ENCODE data around the gene ISM2. TPM values are rescaled to one million over a fixed set of nuclear protein-coding genes. Genes with fewer than 3 reads are reported as not detected.

The ISM2 gene
- total and polyA plus RNA-seq, 9 of the 15 experiments (the other 6 are each of a cell fraction or from before 2014, with no cell fraction given) = 0.08 to 0.11 TPM; not detected in 7

DNA sequence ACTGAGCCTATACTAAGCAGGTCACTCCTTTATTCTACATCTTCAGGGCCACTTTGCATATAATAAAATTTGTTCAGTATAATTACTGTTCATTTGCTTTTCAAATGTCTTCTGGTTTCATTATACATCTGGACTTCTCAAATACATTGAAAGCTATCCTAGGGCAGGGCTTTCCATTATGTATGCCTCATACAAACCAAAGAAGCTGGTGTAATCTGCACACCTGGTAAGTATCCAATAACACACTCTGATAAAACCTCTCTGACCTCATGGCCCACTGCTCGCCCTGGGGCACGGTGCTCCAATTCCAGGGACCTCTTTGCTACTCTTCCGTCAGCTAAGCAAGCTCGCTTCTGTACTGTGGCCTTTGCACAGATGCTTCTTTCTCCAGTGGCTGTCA lies 21.9 kb upstream of the ISM2 start:
- ChIA-PET CTCF (ENCODE audit: low intra/inter-chr PET ratio) (no interaction called here), POLR2A (no interaction called here)
- H3K27ac ChIP-seq (ENCODE audit: extremely low read depth, low read depth, low read length) = no peak overlapping the region

More for the DNA sequence above, 21.9 kb upstream of the ISM2 start:
- H3K4me3 ChIP-seq = no peak overlapping the region
- no peak for TF ChIP-seq CBX8 (IDR thresholded peaks at IDR 0.05; ENCODE audit: borderline replicate concordance, extremely low read depth, low read depth, low read length, poor library complexity, severe bottlenecking)
- TF ChIP-seq ZNF57 (CRISPR knock-in tag; IDR thresholded peaks at IDR 0.05) = no peak
- TF ChIP-seq BMI1 (IDR thresholded peaks at IDR 0.05; ENCODE audit: low read length) = no peak
- TF ChIP-seq CHD4 (IDR thresholded peaks at IDR 0.05; ENCODE audit: insufficient read depth, insufficient replicate concordance, low read depth, low read length, poor library complexity, severe bottlenecking) = no peak
- TF ChIP-seq KDM4B (IDR thresholded peaks at IDR 0.05; ENCODE audit: borderline replicate concordance in 2 of 2, low read depth in 1 of 2) = no peak
- no peak for TF ChIP-seq RFX7 (CRISPR knock-in tag; IDR thresholded peaks at IDR 0.05)
- TF ChIP-seq POLR3G (IDR thresholded peaks at IDR 0.05; ENCODE audit: extremely low read depth, insufficient read length, insufficient replicate concordance) = no peak
- no peak for TF ChIP-seq NR2C1 (IDR thresholded peaks at IDR 0.05)
- TF ChIP-seq NR2C1 (tag; IDR thresholded peaks at IDR 0.05) = no peak
- TF ChIP-seq ZNF449 (CRISPR knock-in tag; IDR thresholded peaks at IDR 0.05) = no peak
- TF ChIP-seq RFX5 (IDR thresholded peaks at IDR 0.05; ENCODE audit: low read depth, low read length) = no peak
- TF ChIP-seq CHD1 (IDR thresholded peaks at IDR 0.05; ENCODE audit: low read length) = no peak
- no peak for TF ChIP-seq ZNF764 (CRISPR knock-in tag; IDR thresholded peaks at IDR 0.05; ENCODE audit: low read depth)
- TF ChIP-seq PATZ1 (CRISPR knock-in tag; IDR thresholded peaks at IDR 0.05; ENCODE audit: borderline replicate concordance) = no peak
- no peak for TF ChIP-seq KAT2B (IDR thresholded peaks at IDR 0.05; ENCODE audit: low read depth, low read length)
- no peak for TF ChIP-seq NUFIP1 (IDR thresholded peaks at IDR 0.05; ENCODE audit: partially characterized antibody)
- no peak for TF ChIP-seq ARNT (IDR thresholded peaks at IDR 0.05)
- no peak for TF ChIP-seq TFE3 (CRISPR knock-in tag; IDR thresholded peaks at IDR 0.05)
- no peak for TF ChIP-seq NR3C1 (CRISPR knock-in tag; IDR thresholded peaks at IDR 0.05)
- TF ChIP-seq HIVEP1 (CRISPR knock-in tag; IDR thresholded peaks at IDR 0.05) = no peak
- H2AFZ ChIP-seq (ENCODE audit: low read depth, low read length) = no peak overlapping the region
- no peaks in the 10 kb centered on the region for H3K79me2 ChIP-seq (ENCODE audit: control insufficient read depth, insufficient read depth, low read length)
- H3K36me3 ChIP-seq (ENCODE audit: control insufficient read depth, insufficient read depth, low read length) = peaks cover 46% of the 10 kb centered on the region; the same call in 2 of the 3 replicates
- FAIRE-seq (no peak), ATAC-seq (no peak), DNase-seq (ENCODE audit: extremely low read depth in 1 of 4, low spot score in 3 of 4) (no peak)
- intact Hi-C loops (cut with micrococcal nuclease) (no loop called here), in situ Hi-C loops (cut with MboI) (no loop called here)
- no peaks in the 10 kb centered on the region for H3K9me3 ChIP-seq (replicated peaks; ENCODE audit: control insufficient read depth, insufficient read depth, low read depth, low read length)
- BruUV-seq (replicated peaks) = no TSS peak
- no peak overlapping the region for H3K4me2 ChIP-seq (ENCODE audit: insufficient read depth, low read length)
- H3K27me3 ChIP-seq (ENCODE audit: control insufficient read depth in 2 of 2, insufficient read depth in 2 of 2, low read length in 2 of 2) = no peaks in the 10 kb centered on the region
- WGBS (ENCODE audit: insufficient coverage, low coverage, missing lambda C conversion rate) = 92% methylated on average over 4 of the region's 4 CpGs
- H4K20me1 ChIP-seq (replicated peaks; ENCODE audit: control insufficient read depth, insufficient read depth, low read length) = no peaks in the 10 kb centered on the region
- no peak overlapping the region for H3K9ac ChIP-seq (ENCODE audit: insufficient read depth in 1 of 2, low read depth in 2 of 2, low read length in 2 of 2)
- no peaks in the 10 kb centered on the region for H3K4me1 ChIP-seq (replicated peaks in 1 of 2; ENCODE audit: control insufficient read depth in 2 of 2, insufficient read depth in 2 of 2, low read length in 2 of 2)
- no peaks in the 10 kb centered on the region for H3K9me1 ChIP-seq (ENCODE audit: control insufficient read depth, insufficient read depth, low read length)
